ENCODE results near the gene TECTB.
A peak's percentile ranks its signal among the peaks of the same experiment; 100 is the strongest.

TECTB gene

GRCh38 chr10:112274831-112275230 lies 8.4 kb upstream of the TECTB start:
- no peak for DNase-seq (ENCODE audit: low read depth)

GRCh38 chr10:112275512-112276245 lies 7.5 kb upstream of the TECTB start:
- DNase-seq (ENCODE audit: low read depth): no peak

GRCh38 chr10:112278871-112279270 lies 4.3 kb upstream of the TECTB start:
- no peak for DNase-seq (ENCODE audit: low read depth)

- DNase-seq (ENCODE audit: low read depth): no peak
These were observed 3.8 kb upstream of the TECTB start for GRCh38 chr10:112279433-112279832.

GRCh38 chr10:112280205-112280921 lies 2.8 kb upstream of the TECTB start:
- no peak for DNase-seq (ENCODE audit: low read depth)

- peak; percentile 22 for DNase-seq (ENCODE audit: low read depth)
These were observed 1.1 kb upstream of the TECTB start for GRCh38 chr10:112282086-112282485.

- DNase-seq (ENCODE audit: low read depth): no peak
These were observed 3.9 kb downstream of the TECTB start for GRCh38 chr10:112286837-112287818.

GRCh38 chr10:112287844-112288243 lies 4.6 kb downstream of the TECTB start:
- no peak for DNase-seq (ENCODE audit: low read depth)

GRCh38 chr10:112288486-112288885 lies 5.3 kb downstream of the TECTB start:
- DNase-seq (ENCODE audit: low read depth): no peak

- no peak for DNase-seq (ENCODE audit: low read depth)
These were observed 6.3 kb downstream of the TECTB start for GRCh38 chr10:112289373-112290053.

- DNase-seq (ENCODE audit: low read depth): no peak
These were observed 6.8 kb downstream of the TECTB start for GRCh38 chr10:112290054-112290373.

GRCh38 chr10:112294169-112294568 lies 11.0 kb downstream of the TECTB start:
- DNase-seq (ENCODE audit: low read depth): no peak

- peak; percentile 44 for DNase-seq (ENCODE audit: low read depth)
These were observed 12.9 kb downstream of the TECTB start for GRCh38 chr10:112295853-112296830.

GRCh38 chr10:112296908-112297331 lies 13.7 kb downstream of the TECTB start:
- no peak for DNase-seq (ENCODE audit: low read depth)

- DNase-seq (ENCODE audit: low read depth): no peak
These were observed 15.4 kb downstream of the TECTB start for GRCh38 chr10:112298581-112298980.

GRCh38 chr10:112299456-112299855 lies 16.3 kb downstream of the TECTB start:
- DNase-seq (ENCODE audit: low read depth): no peak

GRCh38 chr10:112302335-112302734 lies 19.1 kb downstream of the TECTB start:
- no peak for DNase-seq (ENCODE audit: low read depth)

- DNase-seq (ENCODE audit: low read depth): no peak
These were observed 20.3 kb downstream of the TECTB start for GRCh38 chr10:112303528-112303927.

- peak; percentile 68 for DNase-seq (ENCODE audit: low read depth)
These were observed 21.2 kb downstream of the TECTB start for GRCh38 chr10:112304267-112304859.
